GM10248 (cell line): ENCODE results near the gene FAM219B.

Source experiments
- CTCF ChIA-PET: fragments of 300-600 bp; sonication (Branson Sonifier 250); formaldehyde crosslinking; extraction: SDS; loops from one replicate; lab custom pipeline; 2021; ENCODE audit warnings: antibody characterized with exemption; lab: Yijun Ruan, JAX
- POLR2A ChIA-PET: fragments of 350-650 bp; sonication (Branson Sonifier 250); formaldehyde crosslinking; extraction: SDS; loops from one replicate; lab custom pipeline; 2020; ENCODE audit warnings: antibody characterized with exemption; lab: Yijun Ruan, JAX
- DNase-seq: peaks from one replicate; pipeline ENCODE4 v3.0.0; 2012; ENCODE audit errors: extremely low spot score
- TF ChIP-seq, protein P1 (sequence below): IDR thresholded peaks from 2 replicates; pipeline ENCODE4 v1.5.1; 2012; ENCODE audit warnings: mild to moderate bottlenecking, low read depth; ENCODE audit errors: extremely low read depth, missing control alignments, control extremely low read depth

The FAM219B gene

DNA sequence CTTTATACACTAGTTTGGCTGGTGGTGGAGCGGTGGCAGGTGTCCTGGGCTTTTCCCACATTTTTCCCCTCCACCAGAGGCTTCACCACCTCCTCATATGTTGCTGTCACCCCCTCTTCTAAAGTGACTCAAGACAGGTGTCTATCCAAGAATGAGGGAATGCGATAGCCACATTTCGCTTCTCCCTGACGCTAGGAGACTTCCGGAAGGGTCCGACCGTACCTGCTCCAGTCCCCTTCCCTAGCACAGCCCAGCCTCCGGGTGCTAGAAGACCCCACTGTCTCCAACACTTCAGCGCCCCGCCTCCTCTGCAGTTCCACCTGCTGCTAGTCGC, 34.0 kb downstream of the FAM219B start:
- TF ChIP-seq, protein P1, sequence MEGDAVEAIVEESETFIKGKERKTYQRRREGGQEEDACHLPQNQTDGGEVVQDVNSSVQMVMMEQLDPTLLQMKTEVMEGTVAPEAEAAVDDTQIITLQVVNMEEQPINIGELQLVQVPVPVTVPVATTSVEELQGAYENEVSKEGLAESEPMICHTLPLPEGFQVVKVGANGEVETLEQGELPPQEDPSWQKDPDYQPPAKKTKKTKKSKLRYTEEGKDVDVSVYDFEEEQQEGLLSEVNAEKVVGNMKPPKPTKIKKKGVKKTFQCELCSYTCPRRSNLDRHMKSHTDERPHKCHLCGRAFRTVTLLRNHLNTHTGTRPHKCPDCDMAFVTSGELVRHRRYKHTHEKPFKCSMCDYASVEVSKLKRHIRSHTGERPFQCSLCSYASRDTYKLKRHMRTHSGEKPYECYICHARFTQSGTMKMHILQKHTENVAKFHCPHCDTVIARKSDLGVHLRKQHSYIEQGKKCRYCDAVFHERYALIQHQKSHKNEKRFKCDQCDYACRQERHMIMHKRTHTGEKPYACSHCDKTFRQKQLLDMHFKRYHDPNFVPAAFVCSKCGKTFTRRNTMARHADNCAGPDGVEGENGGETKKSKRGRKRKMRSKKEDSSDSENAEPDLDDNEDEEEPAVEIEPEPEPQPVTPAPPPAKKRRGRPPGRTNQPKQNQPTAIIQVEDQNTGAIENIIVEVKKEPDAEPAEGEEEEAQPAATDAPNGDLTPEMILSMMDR, result no peak
- ChIA-PET CTCF (interaction anchor here (1.3 to 15.4 kb wide), 3 partner anchors 10 to 102 kb away, joined by 5 to 131 read pairs (median 10); no protein-coding TSS in a partner anchor), POLR2A (no interaction called here)
- DNase-seq, result no peak

DNA sequence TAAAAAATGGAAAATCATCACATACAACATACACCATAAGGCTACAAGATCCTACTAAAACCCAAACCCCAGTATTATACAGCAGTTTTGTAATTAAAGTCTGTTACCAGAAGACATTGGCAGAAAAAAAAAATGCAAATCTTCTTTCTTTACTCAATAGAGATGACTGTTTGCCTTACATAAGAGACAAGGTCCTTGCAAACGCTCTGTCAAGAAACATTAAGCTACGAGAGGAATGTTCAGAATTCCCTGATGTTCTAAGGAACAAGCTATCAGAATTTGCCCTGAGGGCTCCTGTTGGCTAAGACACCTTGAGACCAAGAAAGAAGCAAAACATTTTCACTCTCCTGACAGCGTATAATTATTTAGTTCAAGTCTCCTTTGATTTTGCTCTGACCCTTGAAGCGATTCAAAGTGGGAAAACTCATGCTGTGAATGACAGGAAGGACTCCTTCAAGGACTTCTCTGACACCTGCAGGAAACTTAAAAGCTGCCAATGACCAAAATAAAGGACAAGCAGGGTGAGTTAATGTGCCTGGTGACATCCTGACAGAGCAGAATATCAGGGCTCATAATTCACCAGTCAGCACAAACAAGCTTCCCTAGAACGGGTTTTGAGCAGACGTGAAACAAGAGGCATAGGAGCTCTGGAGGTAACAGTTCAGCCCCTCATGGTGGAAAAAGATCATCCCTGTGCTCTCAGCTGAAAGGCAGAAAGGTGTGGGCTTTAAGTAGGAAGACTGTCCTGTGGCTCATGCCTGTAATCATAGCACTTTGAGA, 36.0 kb downstream of the FAM219B start:
- TF ChIP-seq, protein P1, result no peak
- ChIA-PET CTCF (interaction anchor here (0.9 to 6.4 kb wide), 15 partner anchors 13 to 331 kb away, joined by 3 to 80 read pairs (median 4); partner anchors contain the start of genes C15orf39 and ULK3), POLR2A (interaction anchor here (0.7 to 3.2 kb wide), 9 partner anchors 12 to 508 kb away, joined by 3 to 19 read pairs (median 5); partner anchors contain the start of genes MPI and ULK3)
- DNase-seq, result no peak

DNA sequence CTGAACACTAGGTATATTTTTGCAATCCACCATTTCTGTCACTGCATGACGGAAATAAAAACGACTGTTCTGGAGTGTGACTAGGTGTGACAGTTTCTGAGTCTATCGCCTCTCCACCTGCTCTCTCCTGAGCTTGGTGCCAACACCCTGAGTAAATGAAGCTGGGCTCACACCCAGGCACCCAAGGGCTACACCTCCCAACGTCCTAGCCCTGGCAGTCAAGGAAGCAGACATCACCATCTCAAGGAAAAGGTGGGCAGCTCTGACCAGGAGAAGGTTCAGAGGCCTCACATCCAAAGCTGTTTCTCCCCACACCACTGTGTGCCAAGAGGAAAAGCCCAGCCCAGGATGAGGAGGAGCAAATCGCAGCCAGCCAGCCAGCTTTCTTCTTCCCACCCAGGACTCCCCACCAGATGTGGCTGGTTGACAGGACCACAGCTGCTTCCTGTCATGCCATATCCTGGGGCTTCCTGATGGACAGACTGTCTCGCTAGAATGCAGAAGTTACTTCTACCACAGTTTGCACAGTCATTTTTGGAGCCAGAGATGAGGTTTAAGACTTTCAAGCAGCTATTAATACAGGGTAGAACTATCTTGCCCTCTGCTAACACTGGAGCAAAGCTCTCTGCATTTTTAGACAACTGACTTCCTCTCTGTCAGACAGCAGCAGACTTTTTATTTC, 36.8 kb downstream of the FAM219B start:
- TF ChIP-seq, protein P1, result no peak
- POLR2A ChIA-PET, result interaction anchor here (0.5 to 3.2 kb wide), 12 partner anchors 11 to 584 kb away, joined by 3 to 19 read pairs (median 4); partner anchors contain the start of genes MPI and ULK3
- CTCF ChIA-PET, result interaction anchor here (0.9 to 6.4 kb wide), 15 partner anchors 12 to 332 kb away, joined by 3 to 80 read pairs (median 4); partner anchors contain the start of genes C15orf39 and ULK3
- DNase-seq, result peak; percentile 79

DNA sequence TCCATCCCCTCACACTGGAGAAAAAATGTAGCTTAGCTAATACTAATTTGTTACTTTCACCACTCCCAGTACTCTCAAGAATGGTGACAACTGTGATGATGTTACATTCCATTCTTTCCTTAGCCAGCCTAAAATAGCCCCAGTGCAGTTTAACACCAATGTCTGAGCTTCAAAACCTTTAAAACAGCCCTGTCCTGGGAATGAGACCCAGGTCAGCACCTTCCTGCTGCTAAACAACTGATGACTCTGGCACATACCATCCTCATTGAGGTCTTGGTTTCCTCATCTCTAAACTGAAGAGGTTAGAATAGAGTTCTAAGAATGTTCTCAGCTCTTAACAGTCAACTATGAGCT, 37.3 kb downstream of the FAM219B start:
- POLR2A ChIA-PET, result interaction anchor here (0.5 to 3.2 kb wide), 9 partner anchors 11 to 585 kb away, joined by 3 to 19 read pairs (median 4); partner anchors contain the start of gene MPI
- TF ChIP-seq, protein P1, result no peak
- CTCF ChIA-PET, result interaction anchor here (0.9 to 6.4 kb wide), 13 partner anchors 11 to 332 kb away, joined by 3 to 80 read pairs (median 6); partner anchors contain the start of genes C15orf39 and ULK3
- DNase-seq, result no peak

DNA sequence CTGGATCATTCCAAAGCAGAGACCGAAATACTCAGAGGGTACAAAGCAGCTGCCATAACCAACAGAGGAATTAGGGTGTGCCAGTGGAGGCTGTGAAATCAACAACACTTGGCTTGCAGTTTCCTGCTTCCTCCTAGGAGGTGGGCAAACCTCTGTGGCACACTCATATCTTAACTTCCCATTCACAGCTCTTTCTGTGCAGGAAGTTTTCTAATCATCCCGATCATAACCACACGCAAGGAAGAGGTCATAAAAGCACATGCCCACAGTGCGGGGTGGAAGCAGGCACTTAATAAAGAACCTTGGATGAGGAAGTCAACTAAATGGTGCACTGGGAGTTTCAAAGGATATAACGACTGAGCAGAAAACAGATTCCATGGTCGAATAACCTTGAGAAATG, 38.6 kb downstream of the FAM219B start:
- ChIA-PET CTCF (interaction anchor here (0.7 to 6.4 kb wide), 9 partner anchors 9 to 96 kb away, joined by 3 to 80 read pairs (median 3); partner anchors contain the start of genes MPI and ULK3), POLR2A (interaction anchor here (3.2 kb wide), 1 partner anchor 10 kb away, joined by 19 read pairs; no protein-coding TSS in a partner anchor)
- no peak for DNase-seq
- TF ChIP-seq, protein P1, result no peak
